Lower leg skin (tissue), 3 donors: ENCODE measurements around the gene ZFAND3.
"Not testable (repeated sequence)": the region's sequence is repeated elsewhere in the genome, so short reads cannot be mapped to it uniquely, and the experiment has no call there.

Experiments
- CTCF ChIP-seq, 3 donors: fragments of 450-650 bp; IDR thresholded peaks; one replicate each; pipeline ENCODE4 v1.5.1; 2016; ENCODE audit warnings: antibody characterized with exemption in 3 of 3, mild to moderate bottlenecking in 3 of 3, moderate library complexity in 2 of 3
- POLR2A ChIP-seq, 2 donors: fragments of 450-650 bp; IDR thresholded peaks; one replicate each; pipeline ENCODE4 v1.6.1; 2016 to 2017; ENCODE audit warnings: antibody characterized with exemption in 2 of 2, mild to moderate bottlenecking in 1 of 2, moderate library complexity in 1 of 2

DNA sequence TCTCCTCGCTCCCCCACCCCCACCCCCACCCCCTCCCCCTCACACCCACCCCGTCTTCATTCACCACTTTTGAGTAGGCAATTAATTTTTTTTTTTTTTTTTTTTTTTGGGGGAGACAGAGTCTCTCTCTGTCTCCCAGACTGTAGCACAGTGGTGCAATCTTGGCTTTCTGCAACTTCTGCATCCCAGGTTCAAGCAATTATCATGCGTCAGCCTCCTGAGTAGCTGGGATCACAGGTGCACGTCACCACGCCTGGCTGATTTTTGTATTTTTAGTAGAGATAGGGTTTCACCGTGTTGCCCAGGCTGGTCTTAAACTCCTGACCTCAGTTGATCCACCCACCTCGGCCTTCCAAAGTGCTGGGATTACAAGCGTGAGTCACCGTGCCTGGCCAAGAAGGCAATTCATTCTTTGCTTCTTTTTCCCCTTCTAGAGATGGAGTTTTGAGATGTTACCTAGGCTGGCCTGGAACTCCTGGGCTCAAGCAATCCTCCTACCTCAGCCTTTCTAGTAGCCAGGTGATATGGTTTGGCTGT lies 230.4 kb downstream of the ZFAND3 start:
- TF ChIP-seq CTCF, POLR2A (IDR thresholded peaks at IDR 0.05): not testable (repeated sequence)
